Stimulated activated naive CD8-positive, alpha-beta T cell treated with anti-CD3 and anti-CD28 coated beads, Interleukin-15, amount 100 ng/mL, for 72 hours (primary cell): ENCODE data around the gene RBM47.
"Not testable (repeated sequence)": the region's sequence is repeated elsewhere in the genome, so short reads cannot be mapped to it uniquely, and the experiment has no call there.

ENCODE experiments used
- ATAC-seq: fragments of 150-1000 bp; cut with Tn5 transposase; 2 replicates; pipeline ENCODE4 v1.10.0; 2021; ENCODE audit warnings: mild to moderate bottlenecking, moderate library complexity
- DNase-seq, 2 donors: peaks; one replicate each; pipeline ENCODE4 v3.0.0; 2021 to 2022
- H3K27ac Mint-ChIP-seq, 2 donors: one replicate each; pipeline ENCODE4 v1.8.0; 2022; ENCODE audit warnings: mild to moderate bottlenecking in 2 of 2, mixed read lengths in 2 of 2, moderate library complexity in 2 of 2
- H3K27me3 Mint-ChIP-seq: one replicate; pipeline ENCODE4 v1.8.0; 2022; ENCODE audit warnings: mixed read lengths
- H3K4me1 Mint-ChIP-seq: one replicate; pipeline ENCODE4 v1.8.0; 2022; ENCODE audit warnings: mild to moderate bottlenecking, mixed read lengths
- H3K4me3 Mint-ChIP-seq, 2 donors: one replicate each; pipeline ENCODE4 v1.8.0; 2022; ENCODE audit warnings: mild to moderate bottlenecking in 2 of 2, mixed read lengths in 2 of 2, moderate library complexity in 1 of 2
- H3K9me3 Mint-ChIP-seq, 2 donors: one replicate each; pipeline ENCODE4 v1.8.0; 2022; ENCODE audit warnings: mixed read lengths in 2 of 2

The RBM47 gene

GRCh38 chr4:40425799-40426574, 203.7 kb downstream of the RBM47 start:
- H3K4me3 Mint-ChIP-seq, result no peak overlapping the region
- H3K27me3 Mint-ChIP-seq, result no peaks in the 10 kb centered on the region
- H3K27ac Mint-ChIP-seq, result peak overlapping the region in 1 of 2 donors; percentile 41
- ATAC-seq (no peak), DNase-seq (no peak)
- peaks cover 11% of the 10 kb centered on the region for H3K4me1 Mint-ChIP-seq
- no peaks in the 10 kb centered on the region for H3K9me3 Mint-ChIP-seq

GRCh38 chr4:40423735-40424134, 205.9 kb downstream of the RBM47 start:
- Mint-ChIP-seq H3K9me3 (peaks cover 0 to 11% of the 10 kb centered on the region in 2 donors), H3K4me3 (no peak overlapping the region), H3K27ac (no peak overlapping the region), H3K4me1 (peaks cover 6% of the 10 kb centered on the region), H3K27me3 (no peaks in the 10 kb centered on the region)
- DNase-seq, result no peak
- ATAC-seq, result no peak

GRCh38 chr4:40421839-40422708, 207.6 kb downstream of the RBM47 start:
- no peaks in the 10 kb centered on the region for H3K4me1 Mint-ChIP-seq
- no peak for DNase-seq
- H3K27ac Mint-ChIP-seq, result no peak overlapping the region
- peaks cover 6 to 20% of the 10 kb centered on the region in 2 donors for H3K9me3 Mint-ChIP-seq
- ATAC-seq, result no peak
- H3K27me3 Mint-ChIP-seq, result no peaks in the 10 kb centered on the region
- H3K4me3 Mint-ChIP-seq, result no peak overlapping the region

- no peak for DNase-seq
- no peak overlapping the region for H3K27ac Mint-ChIP-seq
- ATAC-seq, result no peak
- no peaks in the 10 kb centered on the region for H3K4me1 Mint-ChIP-seq
- no peaks in the 10 kb centered on the region for H3K27me3 Mint-ChIP-seq
- H3K4me3 Mint-ChIP-seq, result no peak overlapping the region
- peaks cover 6 to 20% of the 10 kb centered on the region in 2 donors for H3K9me3 Mint-ChIP-seq
Observed at GRCh38 chr4:40419231-40419912, 210.3 kb downstream of the RBM47 start.

- Mint-ChIP-seq H3K4me1 (no peaks in the 10 kb centered on the region), H3K9me3 (peaks cover 6 to 20% of the 10 kb centered on the region in 2 donors)
Observed at GRCh38 chr4:40418430-40419230, 211.0 kb downstream of the RBM47 start.

GRCh38 chr4:40417941-40418340, 211.7 kb downstream of the RBM47 start:
- DNase-seq (no peak), ATAC-seq (no peak)
- no peaks in the 10 kb centered on the region for H3K27me3 Mint-ChIP-seq
- H3K27ac Mint-ChIP-seq, result no peak overlapping the region
- no peaks in the 10 kb centered on the region for H3K4me1 Mint-ChIP-seq
- no peak overlapping the region for H3K4me3 Mint-ChIP-seq
- H3K9me3 Mint-ChIP-seq, result peaks cover 6 to 20% of the 10 kb centered on the region in 2 donors

More at GRCh38 chr4:40418430-40419230, 211.0 kb downstream of the RBM47 start:
- no peak overlapping the region for H3K27ac Mint-ChIP-seq
- ATAC-seq (no peak), DNase-seq (no peak)
- no peak overlapping the region for H3K4me3 Mint-ChIP-seq
- no peaks in the 10 kb centered on the region for H3K27me3 Mint-ChIP-seq

- Mint-ChIP-seq H3K27ac (no peak overlapping the region), H3K9me3 (peaks cover 6 to 16% of the 10 kb centered on the region in 2 donors), H3K4me3 (no peak overlapping the region), H3K4me1 (no peaks in the 10 kb centered on the region), H3K27me3 (no peaks in the 10 kb centered on the region)
- no peak for ATAC-seq
- DNase-seq, result no peak
Observed at GRCh38 chr4:40414673-40415072, 215.0 kb downstream of the RBM47 start.

- ATAC-seq, result no peak
- no peak overlapping the region for H3K4me3 Mint-ChIP-seq
- H3K27ac Mint-ChIP-seq, result peak overlapping the region in 1 of 2 donors; percentile 1
- no peaks in the 10 kb centered on the region for H3K4me1 Mint-ChIP-seq
- peaks cover 3% of the 10 kb centered on the region in 2 donors for H3K9me3 Mint-ChIP-seq
- no peaks in the 10 kb centered on the region for H3K27me3 Mint-ChIP-seq
- DNase-seq, result no peak
Observed at GRCh38 chr4:40412866-40413795, 216.5 kb downstream of the RBM47 start.

GRCh38 chr4:40412388-40412787, 217.3 kb downstream of the RBM47 start:
- DNase-seq (no peak), ATAC-seq (no peak)
- no peaks in the 10 kb centered on the region for H3K27me3 Mint-ChIP-seq
- H3K27ac Mint-ChIP-seq, result no peak overlapping the region
- no peak overlapping the region for H3K4me3 Mint-ChIP-seq
- H3K9me3 Mint-ChIP-seq, result peaks cover 6 to 7% of the 10 kb centered on the region in 2 donors
- H3K4me1 Mint-ChIP-seq, result no peaks in the 10 kb centered on the region

- Mint-ChIP-seq H3K27ac (no peak overlapping the region), H3K9me3 (peaks cover 10 to 24% of the 10 kb centered on the region in 2 donors), H3K27me3 (no peaks in the 10 kb centered on the region), H3K4me3 (no peak overlapping the region), H3K4me1 (no peaks in the 10 kb centered on the region)
- ATAC-seq (peak; percentile 63), DNase-seq (no peak)
Observed at GRCh38 chr4:40409835-40410234, 219.8 kb downstream of the RBM47 start.

- H3K27me3 Mint-ChIP-seq, DNase-seq: not testable (repeated sequence)
Observed at GRCh38 chr4:40407468-40407867, 222.2 kb downstream of the RBM47 start.

GRCh38 chr4:40406340-40406739, 223.3 kb downstream of the RBM47 start:
- ATAC-seq (no peak), DNase-seq (no peak)
- Mint-ChIP-seq H3K27me3 (no peaks in the 10 kb centered on the region), H3K27ac (no peak overlapping the region), H3K4me3 (no peak overlapping the region), H3K9me3 (peaks cover 10 to 24% of the 10 kb centered on the region in 2 donors), H3K4me1 (no peaks in the 10 kb centered on the region)

More at GRCh38 chr4:40407468-40407867, 222.2 kb downstream of the RBM47 start:
- peaks cover 10 to 24% of the 10 kb centered on the region in 2 donors for H3K9me3 Mint-ChIP-seq
- not testable (repeated sequence) for H3K4me3 Mint-ChIP-seq, H3K4me1 Mint-ChIP-seq, H3K27ac Mint-ChIP-seq, ATAC-seq

- H3K27ac Mint-ChIP-seq, result no peak overlapping the region
- no peaks in the 10 kb centered on the region for H3K27me3 Mint-ChIP-seq
- no peak overlapping the region for H3K4me3 Mint-ChIP-seq
- H3K9me3 Mint-ChIP-seq, result peaks cover 10 to 24% of the 10 kb centered on the region in 2 donors
- H3K4me1 Mint-ChIP-seq, result no peaks in the 10 kb centered on the region
- DNase-seq, result no peak
- no peak for ATAC-seq
Observed at GRCh38 chr4:40405193-40405592, 224.5 kb downstream of the RBM47 start.

- Mint-ChIP-seq H3K4me3 (no peak overlapping the region), H3K27me3 (no peaks in the 10 kb centered on the region), H3K4me1 (no peaks in the 10 kb centered on the region), H3K27ac (no peak overlapping the region), H3K9me3 (peaks cover 10 to 24% of the 10 kb centered on the region in 2 donors)
- DNase-seq (no peak), ATAC-seq (no peak)
Observed at GRCh38 chr4:40403081-40403480, 226.6 kb downstream of the RBM47 start.
